GM18951 (cell line): ENCODE results near the gene ATXN7L3.
A peak's percentile ranks its signal among the peaks of the same experiment; 100 is the strongest.

Experiments
- POLR2A ChIP-seq: IDR thresholded peaks from 4 replicates; pipeline ENCODE4 v1.6.1; 2011; ENCODE audit warnings: mild to moderate bottlenecking; ENCODE audit not compliant: insufficient read length, insufficient read depth; ENCODE audit errors: extremely low read depth
- in situ Hi-C: fragments of 300-500 bp; cut with MboI; formaldehyde crosslinking; loops from one replicate; pipeline ENCODE4 v1.12.0; 2022; ENCODE audit warnings: low sequenced_read_pairs, mixed read lengths, inconsistent platforms; ENCODE audit not compliant: unreplicated experiment

The ATXN7L3 gene

GRCh38 chr17:44221862-44222111 lies 22.1 kb upstream of the ATXN7L3 start:
- TF ChIP-seq POLR2A, result peak; percentile 50
- in situ Hi-C loops, result loop anchor here (25.0 kb wide), 1 partner anchor 291 kb away; the partner anchor contains the start of gene GPATCH8

- peak; percentile 53 for TF ChIP-seq POLR2A
- in situ Hi-C loops, result loop anchor here (25.0 kb wide), 1 partner anchor 291 kb away; the partner anchor contains the start of gene GPATCH8
Measured at GRCh38 chr17:44221084-44221861, 21.6 kb upstream of the ATXN7L3 start.

- peak; percentile 37 for TF ChIP-seq POLR2A
- in situ Hi-C loops, result loop anchor here (25.0 kb wide), 1 partner anchor 292 kb away; the partner anchor contains the start of gene GPATCH8
Measured at GRCh38 chr17:44220213-44221083, 20.8 kb upstream of the ATXN7L3 start.

GRCh38 chr17:44219616-44220212 lies 20.0 kb upstream of the ATXN7L3 start, which contains the start of gene UBTF:
UBTF (minus strand) TSS chr17:44219675; CDS start chr17:44218229, 1,446 bp downstream.
- TF ChIP-seq POLR2A, result no peak
- in situ Hi-C loops, result loop anchor here (25.0 kb wide), 1 partner anchor 293 kb away; the partner anchor contains the start of gene GPATCH8

- peak; percentile 50 for TF ChIP-seq POLR2A
- in situ Hi-C loops, result loop anchor here (25.0 kb wide), 1 partner anchor 293 kb away; the partner anchor contains the start of gene GPATCH8
Measured at GRCh38 chr17:44219108-44219615, 19.5 kb upstream of the ATXN7L3 start.

GRCh38 chr17:44218344-44219107 lies 18.8 kb upstream of the ATXN7L3 start:
- TF ChIP-seq POLR2A, result peak; percentile 54
- in situ Hi-C loops, result loop anchor here (25.0 kb wide), 1 partner anchor 294 kb away; the partner anchor contains the start of gene GPATCH8

GRCh38 chr17:44217738-44218343 lies 18.2 kb upstream of the ATXN7L3 start:
- TF ChIP-seq POLR2A, result no peak
- in situ Hi-C loops, result loop anchor here (25.0 kb wide), 1 partner anchor 294 kb away; the partner anchor contains the start of gene GPATCH8

GRCh38 chr17:44216694-44217093 lies 17.0 kb upstream of the ATXN7L3 start:
- in situ Hi-C loops, result loop anchor here (25.0 kb wide), 1 partner anchor 296 kb away; the partner anchor contains the start of gene GPATCH8
- no peak for TF ChIP-seq POLR2A

GRCh38 chr17:44216173-44216572 lies 16.5 kb upstream of the ATXN7L3 start:
- in situ Hi-C loops, result loop anchor here (25.0 kb wide), 1 partner anchor 296 kb away; the partner anchor contains the start of gene GPATCH8

GRCh38 chr17:44214896-44215295 lies 15.2 kb upstream of the ATXN7L3 start:
- TF ChIP-seq POLR2A, result no peak
- in situ Hi-C loops, result loop anchor here (25.0 kb wide), 1 partner anchor 297 kb away; the partner anchor contains the start of gene GPATCH8

More at GRCh38 chr17:44216173-44216572, 16.5 kb upstream of the ATXN7L3 start:
- no peak for TF ChIP-seq POLR2A

GRCh38 chr17:44214230-44214494 lies 14.5 kb upstream of the ATXN7L3 start:
- in situ Hi-C loops, result loop anchor here (25.0 kb wide), 1 partner anchor 298 kb away; the partner anchor contains the start of gene GPATCH8

GRCh38 chr17:44213403-44214229 lies 13.9 kb upstream of the ATXN7L3 start:
- in situ Hi-C loops, result loop anchor here (25.0 kb wide), 1 partner anchor 299 kb away; the partner anchor contains the start of gene GPATCH8
- peak; percentile 8 for TF ChIP-seq POLR2A

More at GRCh38 chr17:44214230-44214494, 14.5 kb upstream of the ATXN7L3 start:
- TF ChIP-seq POLR2A, result no peak
